ENCODE measurements around the gene MSI2. TPM values are rescaled to one million over a fixed set of nuclear protein-coding genes. Genes with fewer than 3 reads are reported as not detected.

MSI2 gene
- total and polyA plus RNA-seq, 2 donors (not counting 1 experiment from before 2014, with no cell fraction given), result 16.1 to 196 TPM

GRCh38 chr17:57276621-57277020 is 20.3 kb downstream of the MSI2 start:
- Histone ChIP-seq H3K36me3 (replicated peaks in 1 of 2; ENCODE audit: control extremely low read depth in 1 of 2, control insufficient read depth in 1 of 2, extremely low read depth in 1 of 2, insufficient read depth in 2 of 2, low read length in 1 of 2) (peaks cover 0 to 29% of the 10 kb centered on the region in 2 experiments), H3K4me3 (ENCODE audit: control extremely low read depth in 1 of 5, extremely low read depth in 1 of 5, insufficient read depth in 1 of 5, low read depth in 2 of 5, low read length in 4 of 5) (no peak overlapping the region), H2AFZ (ENCODE audit: insufficient read depth, low read depth, low read length, poor library complexity, severe bottlenecking) (no peak overlapping the region), H3K9me3 (ENCODE audit: control extremely low read depth in 1 of 3, control insufficient read depth in 2 of 3, insufficient read depth in 1 of 3, low read length in 2 of 3) (no peaks in the 10 kb centered on the region), H3K4me2 (replicated peaks; ENCODE audit: low read depth, low read length, poor library complexity, severe bottlenecking) (no peak overlapping the region), H3K27ac (ENCODE audit: low read length in 2 of 2) (no peak overlapping the region), H4K20me1 (ENCODE audit: control insufficient read depth, insufficient read depth, low read length, poor library complexity, severe bottlenecking) (peaks cover 20% of the 10 kb centered on the region), H3K27me3 (replicated peaks in 1 of 4; ENCODE audit: control extremely low read depth in 1 of 4, control insufficient read depth in 3 of 4, insufficient read depth in 4 of 4, low read length in 3 of 4) (no peaks in the 10 kb centered on the region), H3K4me1 (ENCODE audit: control insufficient read depth in 2 of 2, insufficient read depth in 2 of 2, low read length in 2 of 2) (no peaks in the 10 kb centered on the region), H3K79me2 (ENCODE audit: control insufficient read depth, insufficient read depth, low read length) (peaks cover 72% of the 10 kb centered on the region), H3K9ac (ENCODE audit: low read length) (no peak overlapping the region)
- intact Hi-C loops (cut with micrococcal nuclease), result no loop called here
- POLR2A ChIA-PET, result interaction anchor here (0.7 kb wide), 1 partner anchor 303 kb away, joined by 4 read pairs; no protein-coding TSS in a partner anchor
- no peak for ATAC-seq (ENCODE audit: low read depth)
- WGBS (ENCODE audit: insufficient coverage), result 83% methylated on average over 9 of the region's 9 CpGs
- TF ChIP-seq EZH2 (IDR thresholded peaks at IDR 0.05; ENCODE audit: borderline replicate concordance, insufficient read depth, low read depth, low read length, poor library complexity, severe bottlenecking) (no peak), CTCF (IDR thresholded peaks at IDR 0.05) (no peak)
- Mint-ChIP-seq H3K4me1 (peaks cover 2% of the 10 kb centered on the region), H3K27me3 (no peaks in the 10 kb centered on the region), H3K27ac (no peak overlapping the region), H3K9me3 (ENCODE audit: insufficient read depth) (no peaks in the 10 kb centered on the region), H3K4me3 (no peak overlapping the region)
- no peak for DNase-seq
- CTCF ChIA-PET, result interaction anchor here (0.6 to 2.4 kb wide), 2 partner anchors 33 to 560 kb away, joined by 5 to 7 read pairs; no protein-coding TSS in a partner anchor

DNA sequence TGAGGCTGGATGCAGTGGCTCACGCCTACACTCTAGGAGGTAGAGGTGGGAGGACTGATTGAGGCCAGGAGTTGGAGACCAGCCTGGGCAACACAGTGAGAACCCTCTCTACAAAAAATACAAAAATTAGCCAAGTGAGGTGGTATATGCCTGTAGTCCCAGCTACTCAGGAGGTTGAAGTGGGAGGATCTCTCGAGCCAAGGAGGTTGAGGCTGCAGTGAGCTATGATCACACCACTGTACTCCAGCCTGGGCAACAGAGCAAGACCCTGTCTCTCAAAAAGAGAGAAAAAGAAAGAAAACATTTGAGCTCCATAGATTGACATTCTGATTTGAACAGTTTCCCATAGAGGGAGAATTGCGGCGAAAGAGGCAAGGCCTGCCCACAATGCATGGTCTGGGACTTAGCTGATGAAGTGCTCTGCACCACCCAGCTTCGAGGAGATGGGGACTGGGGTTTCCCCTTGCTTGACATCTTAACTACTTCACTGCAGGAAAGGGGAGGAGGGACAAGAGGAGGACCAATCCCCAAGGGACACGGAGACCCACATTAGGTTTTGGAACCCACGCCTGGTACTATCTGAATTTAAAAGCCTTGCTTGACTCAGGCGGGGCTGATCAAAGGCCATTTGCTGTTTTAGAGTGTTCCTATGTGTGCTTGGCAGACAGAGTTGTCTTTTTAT is 21.7 kb downstream of the MSI2 start:
- intact Hi-C loops (cut with micrococcal nuclease), result no loop called here
- no peak overlapping the region for H3K27ac ChIP-seq (ENCODE audit: low read length in 2 of 2)
- ChIA-PET CTCF (interaction anchor here (1.1 to 2.4 kb wide), 3 partner anchors 35 to 459 kb away, joined by 3 to 7 read pairs (median 3); no protein-coding TSS in a partner anchor), POLR2A (no interaction called here)
- WGBS (ENCODE audit: insufficient coverage), result 93% methylated on average over 2 of the region's 8 CpGs
- Mint-ChIP-seq H3K27ac (no peak overlapping the region), H3K27me3 (no peaks in the 10 kb centered on the region), H3K9me3 (ENCODE audit: insufficient read depth) (no peaks in the 10 kb centered on the region), H3K4me3 (no peak overlapping the region), H3K4me1 (peaks cover 6% of the 10 kb centered on the region)
- ATAC-seq (ENCODE audit: low read depth) (no peak), DNase-seq (no peak)
- H3K27me3 ChIP-seq (replicated peaks in 1 of 4; ENCODE audit: control extremely low read depth in 1 of 4, control insufficient read depth in 3 of 4, insufficient read depth in 4 of 4, low read length in 3 of 4), result no peaks in the 10 kb centered on the region
- no peak overlapping the region for H3K9ac ChIP-seq (ENCODE audit: low read length)
- no peak overlapping the region for H3K4me3 ChIP-seq (ENCODE audit: control extremely low read depth in 1 of 5, extremely low read depth in 1 of 5, insufficient read depth in 1 of 5, low read depth in 2 of 5, low read length in 4 of 5)
- no peaks in the 10 kb centered on the region for H3K4me1 ChIP-seq (ENCODE audit: control insufficient read depth in 2 of 2, insufficient read depth in 2 of 2, low read length in 2 of 2)
- peaks cover 20% of the 10 kb centered on the region for H4K20me1 ChIP-seq (ENCODE audit: control insufficient read depth, insufficient read depth, low read length, poor library complexity, severe bottlenecking)
- H3K9me3 ChIP-seq (ENCODE audit: control extremely low read depth in 1 of 3, control insufficient read depth in 2 of 3, insufficient read depth in 1 of 3, low read length in 2 of 3), result no peaks in the 10 kb centered on the region
- no peak overlapping the region for H2AFZ ChIP-seq (ENCODE audit: insufficient read depth, low read depth, low read length, poor library complexity, severe bottlenecking)
- peaks cover 0 to 27% of the 10 kb centered on the region in 2 experiments for H3K36me3 ChIP-seq (replicated peaks in 1 of 2; ENCODE audit: control extremely low read depth in 1 of 2, control insufficient read depth in 1 of 2, extremely low read depth in 1 of 2, insufficient read depth in 2 of 2, low read length in 1 of 2)
- TF ChIP-seq EZH2 (IDR thresholded peaks at IDR 0.05; ENCODE audit: borderline replicate concordance, insufficient read depth, low read depth, low read length, poor library complexity, severe bottlenecking), result no peak
- no peak for TF ChIP-seq CTCF (IDR thresholded peaks at IDR 0.05)
- H3K4me2 ChIP-seq (replicated peaks; ENCODE audit: low read depth, low read length, poor library complexity, severe bottlenecking), result no peak overlapping the region
- peaks cover 79% of the 10 kb centered on the region for H3K79me2 ChIP-seq (ENCODE audit: control insufficient read depth, insufficient read depth, low read length)

Data from B cell (primary cell).